Naive thymus-derived CD4-positive, alpha-beta T cell (primary cell): ENCODE measurements around the gene NDEL1. TPM values are rescaled to one million over a fixed set of nuclear protein-coding genes. Genes with fewer than 3 reads are reported as not detected.

Source experiments
- ATAC-seq: fragments of 150-1000 bp; cut with Tn5 transposase; 2 replicates; pipeline ENCODE4 v1.10.0; 2021; ENCODE audit warnings: mild to moderate bottlenecking, moderate library complexity
- CTCF ChIA-PET: fragments of 350-600 bp; sonication (Branson Sonifier 250); formaldehyde crosslinking; loops from one replicate; lab custom pipeline; 2021; ENCODE audit warnings: antibody characterized with exemption; lab: Charles Lee
- POLR2A ChIA-PET: fragments of 350-600 bp; sonication (Branson Sonifier 250); formaldehyde crosslinking; loops from one replicate; lab custom pipeline; 2021; ENCODE audit warnings: antibody characterized with exemption, inconsistent platforms; lab: Charles Lee
- DNase-seq, 9 donors: peaks; one replicate each; pipeline versions ENCODE4 v3.0.0 to v3.0.0-alpha.2; 2020 to 2022; ENCODE audit warnings: mixed read lengths in 1 of 9
- H3K27ac ChIP-seq: one replicate; pipeline ENCODE4 v1.7.0; 2013; ENCODE audit warnings: mild to moderate bottlenecking, low read depth, low read length, moderate library complexity
- H3K27me3 ChIP-seq, 2 donors: one replicate each; pipeline ENCODE4 v1.7.0; 2013; ENCODE audit warnings: low read length in 2 of 2, mild to moderate bottlenecking in 2 of 2, moderate library complexity in 2 of 2; ENCODE audit not compliant: control insufficient read depth in 2 of 2, insufficient read depth in 2 of 2
- H3K36me3 ChIP-seq, 3 experiments: 1 replicate in 2 of 3; 2 replicates in 1 of 3; pipeline ENCODE4 v1.7.0; 2013; ENCODE audit warnings: low read length in 3 of 3, mild to moderate bottlenecking in 3 of 3, moderate library complexity in 1 of 3; ENCODE audit not compliant: insufficient read depth in 3 of 3, control insufficient read depth in 2 of 3
- H3K4me1 ChIP-seq, 2 donors: one replicate each; pipeline ENCODE4 v1.7.0; 2013; ENCODE audit warnings: low read length in 2 of 2, mild to moderate bottlenecking in 2 of 2, moderate library complexity in 1 of 2; ENCODE audit not compliant: control insufficient read depth in 2 of 2, insufficient read depth in 2 of 2
- H3K4me3 ChIP-seq: 2 replicates; pipeline ENCODE4 v1.7.0; 2013; ENCODE audit warnings: mild to moderate bottlenecking, low read length
- H3K9me3 ChIP-seq, 3 experiments: 1 replicate in 2 of 3; 2 replicates in 1 of 3; pipeline ENCODE4 v1.7.0; 2013; ENCODE audit warnings: low read length in 3 of 3; ENCODE audit not compliant: control insufficient read depth in 2 of 3
- H3K27ac Mint-ChIP-seq, 9 donors: one replicate each; pipeline ENCODE4 v1.8.0; 2020 to 2022; ENCODE audit warnings: mixed read lengths in 9 of 9, mild to moderate bottlenecking in 8 of 9, moderate library complexity in 5 of 9, inconsistent platforms in 2 of 9
- H3K27me3 Mint-ChIP-seq, 5 donors: one replicate each; pipeline ENCODE4 v1.8.0; 2021 to 2022; ENCODE audit warnings: mixed read lengths in 5 of 5, mild to moderate bottlenecking in 1 of 5
- H3K36me3 Mint-ChIP-seq, 5 donors: one replicate each; pipeline ENCODE4 v1.8.0; 2020 to 2022; ENCODE audit warnings: mixed read lengths in 5 of 5, mild to moderate bottlenecking in 3 of 5, inconsistent platforms in 1 of 5
- H3K4me1 Mint-ChIP-seq, 7 donors: one replicate each; pipeline ENCODE4 v1.8.0; 2020 to 2022; ENCODE audit warnings: mixed read lengths in 7 of 7, mild to moderate bottlenecking in 3 of 7, inconsistent platforms in 1 of 7
- H3K4me3 Mint-ChIP-seq, 10 donors: one replicate each; pipeline ENCODE4 v1.8.0; 2020 to 2022; ENCODE audit warnings: mild to moderate bottlenecking in 10 of 10, mixed read lengths in 10 of 10, moderate library complexity in 6 of 10, inconsistent platforms in 2 of 10
- H3K9me3 Mint-ChIP-seq, 11 donors: one replicate each; pipeline ENCODE4 v1.8.0; 2020 to 2022; ENCODE audit warnings: mixed read lengths in 11 of 11, mild to moderate bottlenecking in 4 of 11, inconsistent platforms in 1 of 11, moderate library complexity in 1 of 11
- intact Hi-C, 2 donors: fragments of 100-400 bp; cut with micrococcal nuclease; formaldehyde crosslinking; loops; one replicate each; pipeline ENCODE4 v1.15.1; 2023
- polyA plus RNA-seq, 2 donors: library from polyadenylated mRNA; unstranded; fragments of 300-500 nt; fragmentation: Illumina TruSeq; gene quantifications; one replicate each; pipeline ENCODE4 v1.2.3, GENCODE V29; 2021
- total RNA-seq, 6 experiments: library from RNA in 5 of 6; stranded (reverse) in 5 of 6; gene quantifications; 1 replicate in 5 of 6; 2 replicates in 1 of 6; pipeline ENCODE4 v1.2.3 and lab custom pipeline; 2021 to 2026

The NDEL1 gene
- total and polyA plus RNA-seq, 7 experiments from 2014 or later: 53.7 to 274 (median 108) TPM

- no peak overlapping the region for H3K27ac Mint-ChIP-seq
- H3K36me3 ChIP-seq: no peaks in the 10 kb centered on the region
- ChIA-PET POLR2A (no interaction called here), CTCF (no interaction called here)
- peaks cover 5 to 33% (median 19%) of the 10 kb centered on the region in 5 donors for H3K36me3 Mint-ChIP-seq
- peaks cover 0 to 17% (median 0%) of the 10 kb centered on the region in 11 donors for H3K9me3 Mint-ChIP-seq
- peaks cover 0 to 7% (median 0%) of the 10 kb centered on the region in 3 experiments for H3K9me3 ChIP-seq
- H3K4me3 Mint-ChIP-seq: no peak overlapping the region
- no peaks in the 10 kb centered on the region for H3K4me1 Mint-ChIP-seq
- DNase-seq: no peak
- no peaks in the 10 kb centered on the region for H3K4me1 ChIP-seq
- no peaks in the 10 kb centered on the region for H3K27me3 ChIP-seq
- H3K4me3 ChIP-seq: no peak overlapping the region
- H3K27ac ChIP-seq: no peak overlapping the region
- ATAC-seq: no peak
- no peaks in the 10 kb centered on the region for H3K27me3 Mint-ChIP-seq
- intact Hi-C loops: no loop called here
Observed at GRCh38 chr17:8492121-8492520, 56.4 kb downstream of the NDEL1 start.

- H3K36me3 ChIP-seq: no peaks in the 10 kb centered on the region
- CTCF ChIA-PET: no interaction called here
- Mint-ChIP-seq H3K27ac (peak overlapping the region in 1 of 9 donors; percentile 45), H3K27me3 (no peaks in the 10 kb centered on the region), H3K36me3 (peaks cover 2 to 29% (median 19%) of the 10 kb centered on the region in 5 donors), H3K9me3 (peaks cover 0 to 14% (median 0%) of the 10 kb centered on the region in 11 donors), H3K4me3 (no peak overlapping the region), H3K4me1 (no peaks in the 10 kb centered on the region)
- no peak for ATAC-seq
- no peak for DNase-seq
- intact Hi-C loops: no loop called here
- H3K27ac ChIP-seq: no peak overlapping the region
- H3K4me1 ChIP-seq: no peaks in the 10 kb centered on the region
- POLR2A ChIA-PET: no interaction called here
- H3K27me3 ChIP-seq: no peaks in the 10 kb centered on the region
- peaks cover 0 to 7% (median 0%) of the 10 kb centered on the region in 3 experiments for H3K9me3 ChIP-seq
- H3K4me3 ChIP-seq: no peak overlapping the region
Observed at GRCh38 chr17:8494021-8494420, 58.3 kb downstream of the NDEL1 start.

- no peaks in the 10 kb centered on the region for H3K4me1 Mint-ChIP-seq
- CTCF ChIA-PET: no interaction called here
- H3K27ac Mint-ChIP-seq: no peak overlapping the region
Observed at GRCh38 chr17:8494506-8495111, 58.9 kb downstream of the NDEL1 start.

GRCh38 chr17:8496081-8496480 is 60.4 kb downstream of the NDEL1 start:
- H3K36me3 Mint-ChIP-seq: peaks cover 0 to 23% (median 10%) of the 10 kb centered on the region in 5 donors
- intact Hi-C loops: no loop called here
- H3K27me3 Mint-ChIP-seq: peaks cover 0 to 3% (median 0%) of the 10 kb centered on the region in 5 donors
- DNase-seq (no peak), ATAC-seq (no peak)
- H3K4me3 Mint-ChIP-seq: no peak overlapping the region
- ChIA-PET CTCF (no interaction called here), POLR2A (no interaction called here)
- no peak overlapping the region for H3K27ac Mint-ChIP-seq
- H3K4me3 ChIP-seq: no peak overlapping the region
- no peak overlapping the region for H3K27ac ChIP-seq
- H3K9me3 ChIP-seq: peaks cover 0 to 7% (median 0%) of the 10 kb centered on the region in 3 experiments
- H3K27me3 ChIP-seq: no peaks in the 10 kb centered on the region
- H3K9me3 Mint-ChIP-seq: peaks cover 0 to 10% (median 0%) of the 10 kb centered on the region in 11 donors
- H3K36me3 ChIP-seq: no peaks in the 10 kb centered on the region
- no peaks in the 10 kb centered on the region for H3K4me1 ChIP-seq
- H3K4me1 Mint-ChIP-seq: peaks cover 0 to 8% (median 0%) of the 10 kb centered on the region in 7 donors

More at GRCh38 chr17:8494506-8495111, 58.9 kb downstream of the NDEL1 start:
- no peaks in the 10 kb centered on the region for H3K4me1 ChIP-seq
- no peaks in the 10 kb centered on the region for H3K27me3 ChIP-seq
- H3K9me3 ChIP-seq: peaks cover 0 to 7% (median 0%) of the 10 kb centered on the region in 3 experiments
- intact Hi-C loops: no loop called here
- DNase-seq (no peak), ATAC-seq (no peak)
- no peaks in the 10 kb centered on the region for H3K27me3 Mint-ChIP-seq
- H3K9me3 Mint-ChIP-seq: peaks cover 0 to 14% (median 0%) of the 10 kb centered on the region in 11 donors
- H3K36me3 ChIP-seq: no peaks in the 10 kb centered on the region
- H3K4me3 ChIP-seq: no peak overlapping the region
- H3K36me3 Mint-ChIP-seq: peaks cover 2 to 29% (median 19%) of the 10 kb centered on the region in 5 donors
- POLR2A ChIA-PET: no interaction called here
- H3K27ac ChIP-seq: no peak overlapping the region
- no peak overlapping the region for H3K4me3 Mint-ChIP-seq

GRCh38 chr17:8499171-8499570 is 63.5 kb downstream of the NDEL1 start:
- H3K27ac ChIP-seq: no peak overlapping the region
- no peaks in the 10 kb centered on the region for H3K36me3 ChIP-seq
- H3K27me3 ChIP-seq: no peaks in the 10 kb centered on the region
- DNase-seq (no peak), ATAC-seq (no peak)
- Mint-ChIP-seq H3K9me3 (peaks cover 0 to 2% (median 0%) of the 10 kb centered on the region in 11 donors), H3K27me3 (peaks cover 0 to 3% (median 0%) of the 10 kb centered on the region in 5 donors), H3K27ac (no peak overlapping the region), H3K4me1 (peaks cover 0 to 8% (median 0%) of the 10 kb centered on the region in 7 donors), H3K36me3 (peaks cover 0 to 7% (median 0%) of the 10 kb centered on the region in 5 donors), H3K4me3 (no peak overlapping the region)
- H3K9me3 ChIP-seq: no peaks in the 10 kb centered on the region
- H3K4me3 ChIP-seq: no peak overlapping the region
- ChIA-PET CTCF (no interaction called here), POLR2A (no interaction called here)
- no peaks in the 10 kb centered on the region for H3K4me1 ChIP-seq
- intact Hi-C loops: no loop called here

- DNase-seq (no peak), ATAC-seq (no peak)
- H3K27ac ChIP-seq: no peak overlapping the region
- Mint-ChIP-seq H3K4me3 (no peak overlapping the region), H3K9me3 (no peaks in the 10 kb centered on the region), H3K4me1 (peaks cover 0 to 8% (median 0%) of the 10 kb centered on the region in 7 donors), H3K36me3 (peaks cover 0 to 5% (median 0%) of the 10 kb centered on the region in 5 donors), H3K27me3 (peaks cover 0 to 3% (median 0%) of the 10 kb centered on the region in 5 donors), H3K27ac (no peak overlapping the region)
- ChIA-PET POLR2A (no interaction called here), CTCF (no interaction called here)
- H3K4me3 ChIP-seq: no peak overlapping the region
- H3K4me1 ChIP-seq: no peaks in the 10 kb centered on the region
- H3K36me3 ChIP-seq: no peaks in the 10 kb centered on the region
- no peaks in the 10 kb centered on the region for H3K27me3 ChIP-seq
- intact Hi-C loops: no loop called here
- no peaks in the 10 kb centered on the region for H3K9me3 ChIP-seq
Observed at GRCh38 chr17:8499614-8500013, 63.9 kb downstream of the NDEL1 start.

GRCh38 chr17:8500609-8501008 is 64.9 kb downstream of the NDEL1 start:
- H3K27me3 ChIP-seq: no peaks in the 10 kb centered on the region
- POLR2A ChIA-PET: no interaction called here

More at GRCh38 chr17:8500609-8501008, 64.9 kb downstream of the NDEL1 start:
- Histone ChIP-seq H3K9me3 (no peaks in the 10 kb centered on the region), H3K27ac (no peak overlapping the region), H3K4me3 (no peak overlapping the region), H3K4me1 (no peaks in the 10 kb centered on the region), H3K36me3 (no peaks in the 10 kb centered on the region)
- Mint-ChIP-seq H3K36me3 (peaks cover 0 to 5% (median 0%) of the 10 kb centered on the region in 5 donors), H3K4me3 (no peak overlapping the region), H3K27ac (peak overlapping the region in 1 of 9 donors; percentile 35), H3K4me1 (peaks cover 0 to 8% (median 0%) of the 10 kb centered on the region in 7 donors), H3K9me3 (no peaks in the 10 kb centered on the region), H3K27me3 (peaks cover 0 to 3% (median 0%) of the 10 kb centered on the region in 5 donors)
- CTCF ChIA-PET: no interaction called here
- ATAC-seq (no peak), DNase-seq (no peak)
- intact Hi-C loops: no loop called here
